Activated B cell treated with CpG ODN at 0.5 μM for 24 hours (primary cell): ENCODE results near the gene SNX8. TPM values are rescaled to one million over a fixed set of nuclear protein-coding genes. Genes with fewer than 3 reads are reported as not detected.

Source experiments
- ATAC-seq: fragments of 200-7000 bp; cut with Tn5 transposase; one replicate; pipeline ENCODE4 v1.10.0; 2021; ENCODE audit warnings: low read depth, mild to moderate bottlenecking, moderate library complexity
- CTCF ChIA-PET: fragments of 350-600 bp; sonication (Branson Sonifier 250); formaldehyde crosslinking; loops from one replicate; lab custom pipeline; 2021; ENCODE audit warnings: antibody characterized with exemption; lab: Charles Lee
- POLR2A ChIA-PET: fragments of 350-600 bp; sonication (Branson Sonifier 250); formaldehyde crosslinking; loops from one replicate; lab custom pipeline; 2021; ENCODE audit warnings: antibody characterized with exemption; lab: Charles Lee
- DNase-seq: peaks from one replicate; pipeline ENCODE4 v3.0.0; 2022
- H3K27ac Mint-ChIP-seq: one replicate; pipeline ENCODE4 v1.8.0; 2020; ENCODE audit warnings: mixed read lengths
- H3K27me3 Mint-ChIP-seq: one replicate; pipeline ENCODE4 v1.8.0; 2021; ENCODE audit warnings: mixed read lengths
- H3K36me3 Mint-ChIP-seq: one replicate; pipeline ENCODE4 v1.8.0; 2021; ENCODE audit warnings: low read depth, mixed read lengths
- H3K4me1 Mint-ChIP-seq: one replicate; pipeline ENCODE4 v1.8.0; 2021; ENCODE audit warnings: mixed read lengths
- H3K4me3 Mint-ChIP-seq: one replicate; pipeline ENCODE4 v1.8.0; 2020; ENCODE audit warnings: mild to moderate bottlenecking, mixed read lengths
- H3K9me3 Mint-ChIP-seq: one replicate; pipeline ENCODE4 v1.8.0; 2020; ENCODE audit warnings: mixed read lengths
- intact Hi-C: fragments of 100-400 bp; cut with micrococcal nuclease; formaldehyde crosslinking; loops from one replicate; pipeline ENCODE4 v1.15.1; 2024
- total RNA-seq: library from RNA; stranded (reverse); gene quantifications from 2 replicates; pipeline ENCODE4 v1.2.3, GENCODE V29; 2022
- TF ChIP-seq, protein P1 (sequence below): fragments of 200-600 bp; IDR thresholded peaks from one replicate; pipeline ENCODE4 v1.8.0; 2022; ENCODE audit warnings: antibody characterized with exemption, mild to moderate bottlenecking

Gene SNX8
- total RNA-seq, 1 donor from 2014 or later, result 175 TPM

DNA sequence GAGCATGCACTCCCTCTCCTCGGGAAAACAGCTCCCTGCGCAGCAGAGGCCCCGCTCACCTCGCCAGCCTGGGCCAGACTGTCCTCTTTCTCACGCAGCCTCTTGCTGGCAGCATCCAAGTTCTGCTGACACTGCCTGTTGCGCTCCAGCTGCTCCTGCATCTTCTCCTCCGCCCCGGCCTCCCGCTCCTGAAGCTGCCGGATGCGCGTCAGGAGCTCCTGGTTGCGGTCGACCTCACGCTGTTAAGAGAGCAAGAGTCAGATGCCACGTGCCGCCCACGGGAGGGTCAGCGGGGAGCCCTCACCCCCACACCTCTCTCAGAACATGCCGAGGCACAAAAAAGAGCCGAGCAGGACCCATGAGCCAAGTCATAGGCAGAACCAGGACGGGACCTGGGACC is 91.7 kb downstream of the SNX8 start:
- H3K36me3 Mint-ChIP-seq, result peaks cover 76% of the 10 kb centered on the region
- H3K4me3 Mint-ChIP-seq, result no peak overlapping the region
- no peaks in the 10 kb centered on the region for H3K4me1 Mint-ChIP-seq
- ChIA-PET POLR2A (interaction anchor here (0.7 kb wide), 1 partner anchor 125 kb away, joined by 3 read pairs; no protein-coding TSS in a partner anchor), CTCF (no interaction called here)
- DNase-seq, result no peak
- no peak for ATAC-seq
- H3K9me3 Mint-ChIP-seq, result no peaks in the 10 kb centered on the region
- intact Hi-C loops, result no loop called here
- no peak overlapping the region for H3K27ac Mint-ChIP-seq
- no peaks in the 10 kb centered on the region for H3K27me3 Mint-ChIP-seq
- TF ChIP-seq, protein P1, sequence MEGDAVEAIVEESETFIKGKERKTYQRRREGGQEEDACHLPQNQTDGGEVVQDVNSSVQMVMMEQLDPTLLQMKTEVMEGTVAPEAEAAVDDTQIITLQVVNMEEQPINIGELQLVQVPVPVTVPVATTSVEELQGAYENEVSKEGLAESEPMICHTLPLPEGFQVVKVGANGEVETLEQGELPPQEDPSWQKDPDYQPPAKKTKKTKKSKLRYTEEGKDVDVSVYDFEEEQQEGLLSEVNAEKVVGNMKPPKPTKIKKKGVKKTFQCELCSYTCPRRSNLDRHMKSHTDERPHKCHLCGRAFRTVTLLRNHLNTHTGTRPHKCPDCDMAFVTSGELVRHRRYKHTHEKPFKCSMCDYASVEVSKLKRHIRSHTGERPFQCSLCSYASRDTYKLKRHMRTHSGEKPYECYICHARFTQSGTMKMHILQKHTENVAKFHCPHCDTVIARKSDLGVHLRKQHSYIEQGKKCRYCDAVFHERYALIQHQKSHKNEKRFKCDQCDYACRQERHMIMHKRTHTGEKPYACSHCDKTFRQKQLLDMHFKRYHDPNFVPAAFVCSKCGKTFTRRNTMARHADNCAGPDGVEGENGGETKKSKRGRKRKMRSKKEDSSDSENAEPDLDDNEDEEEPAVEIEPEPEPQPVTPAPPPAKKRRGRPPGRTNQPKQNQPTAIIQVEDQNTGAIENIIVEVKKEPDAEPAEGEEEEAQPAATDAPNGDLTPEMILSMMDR, result no peak

DNA sequence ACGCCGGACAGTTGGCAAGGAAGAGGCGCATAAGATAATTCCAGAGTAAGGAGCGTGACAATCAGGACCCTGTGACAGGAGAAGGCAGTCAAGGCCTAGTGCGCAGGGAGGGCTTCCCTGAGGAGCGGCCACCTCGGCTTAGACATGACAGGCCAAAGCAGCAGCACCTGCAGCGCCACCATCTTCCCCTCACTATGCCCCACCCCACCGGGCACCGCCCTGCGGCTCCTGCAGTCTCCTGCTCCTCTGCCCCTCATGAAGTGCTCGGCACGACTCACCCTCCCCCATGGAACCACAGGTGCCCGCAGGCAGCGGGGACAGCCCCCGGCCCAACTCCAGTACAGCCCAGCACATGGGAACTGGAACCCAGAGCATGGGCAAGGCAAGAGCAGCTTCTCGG is 93.3 kb downstream of the SNX8 start:
- CTCF ChIA-PET, result no interaction called here
- H3K27me3 Mint-ChIP-seq, result no peaks in the 10 kb centered on the region

DNA sequence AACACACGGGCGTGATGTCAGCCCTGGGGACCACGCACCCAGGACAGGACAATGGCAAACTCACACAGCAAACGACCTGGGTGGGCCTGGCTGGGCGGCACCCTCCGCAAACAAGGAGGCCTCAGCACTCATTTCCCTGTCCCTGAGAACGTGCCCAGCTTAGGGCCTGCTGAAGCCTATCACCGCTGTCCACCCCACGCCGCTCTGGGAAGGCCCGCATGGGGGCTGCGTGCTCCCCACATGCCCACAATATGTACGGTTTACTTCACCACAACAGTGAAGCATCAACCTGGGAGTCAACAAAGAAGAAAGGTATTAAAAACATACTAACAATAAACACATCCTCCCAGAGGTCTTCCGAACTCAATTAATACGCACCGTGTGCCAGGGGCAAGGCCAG is 93.7 kb downstream of the SNX8 start:
- no peak for ATAC-seq
- CTCF ChIA-PET, result no interaction called here

More for the DNA sequence above, 93.3 kb downstream of the SNX8 start:
- Mint-ChIP-seq H3K4me1 (no peaks in the 10 kb centered on the region), H3K36me3 (peaks cover 82% of the 10 kb centered on the region), H3K27ac (no peak overlapping the region), H3K9me3 (no peaks in the 10 kb centered on the region), H3K4me3 (no peak overlapping the region)
- no peak for DNase-seq
- TF ChIP-seq, protein P1, result no peak
- POLR2A ChIA-PET, result no interaction called here
- intact Hi-C loops, result no loop called here
- no peak for ATAC-seq

DNA sequence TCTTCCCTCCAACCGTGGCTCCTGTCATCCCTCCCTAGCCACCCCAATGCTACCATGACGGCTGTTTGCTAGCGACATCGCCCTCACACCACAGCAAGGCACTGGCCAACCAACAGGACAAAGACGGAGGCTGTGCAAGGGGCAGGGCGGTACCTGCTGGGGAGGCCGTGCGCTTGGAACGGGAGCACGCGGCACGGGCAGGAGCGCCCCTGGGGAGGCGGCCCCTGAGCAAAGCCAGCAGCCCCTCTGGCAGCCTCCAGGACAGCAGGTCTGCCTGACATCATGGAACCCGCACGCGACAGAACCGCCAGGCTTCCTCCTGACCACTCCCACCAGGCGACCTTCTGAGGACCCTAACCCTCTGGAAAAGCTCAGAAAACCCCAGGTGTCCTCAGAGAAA is 94.2 kb downstream of the SNX8 start:
- intact Hi-C loops, result no loop called here
- CTCF ChIA-PET, result no interaction called here
- Mint-ChIP-seq H3K36me3 (peaks cover 83% of the 10 kb centered on the region), H3K4me3 (no peak overlapping the region), H3K9me3 (no peaks in the 10 kb centered on the region), H3K4me1 (no peaks in the 10 kb centered on the region), H3K27me3 (no peaks in the 10 kb centered on the region), H3K27ac (no peak overlapping the region)
- TF ChIP-seq, protein P1, result no peak
- no peak for ATAC-seq
- DNase-seq, result no peak
- POLR2A ChIA-PET, result no interaction called here

More for the DNA sequence above, 93.7 kb downstream of the SNX8 start:
- no peak overlapping the region for H3K4me3 Mint-ChIP-seq
- H3K27ac Mint-ChIP-seq, result no peak overlapping the region
- H3K27me3 Mint-ChIP-seq, result no peaks in the 10 kb centered on the region
- TF ChIP-seq, protein P1, result no peak
- H3K4me1 Mint-ChIP-seq, result no peaks in the 10 kb centered on the region
- peaks cover 82% of the 10 kb centered on the region for H3K36me3 Mint-ChIP-seq
- no peaks in the 10 kb centered on the region for H3K9me3 Mint-ChIP-seq
- intact Hi-C loops, result no loop called here
- no peak for DNase-seq
- POLR2A ChIA-PET, result no interaction called here

DNA sequence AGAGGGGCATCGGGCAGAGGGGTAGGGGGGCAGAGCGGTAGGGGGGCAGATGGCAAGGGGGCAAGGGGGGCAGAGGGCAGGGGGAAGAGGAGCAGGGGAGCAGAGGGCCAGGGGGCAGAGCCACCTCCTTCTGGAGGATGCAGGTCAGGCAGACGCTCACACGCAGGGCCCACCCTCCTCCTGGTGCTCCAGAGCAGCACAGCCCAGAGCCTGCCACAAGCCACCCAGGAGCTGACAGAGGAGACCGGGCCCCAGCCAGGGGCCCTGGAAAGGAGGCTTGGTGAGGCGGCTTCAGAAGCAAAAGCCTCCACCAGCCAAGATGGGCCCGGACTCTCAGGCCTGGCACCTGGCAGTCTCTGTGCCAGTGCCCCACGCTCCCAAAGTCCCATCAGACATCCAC is 94.6 kb downstream of the SNX8 start:
- CTCF ChIA-PET, result no interaction called here
- intact Hi-C loops, result no loop called here
- ATAC-seq (no peak), DNase-seq (no peak)
- H3K27me3 Mint-ChIP-seq, result no peaks in the 10 kb centered on the region
- peaks cover 85% of the 10 kb centered on the region for H3K36me3 Mint-ChIP-seq
- TF ChIP-seq, protein P1, result no peak
- no peaks in the 10 kb centered on the region for H3K9me3 Mint-ChIP-seq
- POLR2A ChIA-PET, result no interaction called here
- no peaks in the 10 kb centered on the region for H3K4me1 Mint-ChIP-seq
- no peak overlapping the region for H3K4me3 Mint-ChIP-seq
- no peak overlapping the region for H3K27ac Mint-ChIP-seq
